SK-N-SH treated with all-trans-retinoic acid at 6 μM for 48 hours (cell line): Measurements from ENCODE around the gene EML1.

Experiments
- ATAC-seq: fragments of 200-7000 bp; cut with Tn5 transposase; 3 replicates; pipeline ENCODE4 v1.9.1; 2020; ENCODE audit warnings: mild to moderate bottlenecking, moderate library complexity
- ARNTL ChIP-seq: fragments of 450-650 bp; formaldehyde crosslinking; IDR thresholded peaks from 2 replicates; pipeline ENCODE4 v1.5.0; 2020; ENCODE audit warnings: low read depth, mild to moderate bottlenecking, moderate library complexity, borderline replicate concordance
- CREB5 ChIP-seq: fragments of 250-450 bp; sonication (Bioruptor Pico); IDR thresholded peaks from 2 replicates; pipeline ENCODE4 v1.5.1; 2020; ENCODE audit warnings: low read depth, mild to moderate bottlenecking, moderate library complexity
- CSRNP3 ChIP-seq: fragments of 250-450 bp; sonication (Bioruptor Pico); IDR thresholded peaks from 2 replicates; pipeline ENCODE4 v1.5.1; 2021; ENCODE audit warnings: mild to moderate bottlenecking, moderate library complexity
- ESRRG ChIP-seq: fragments of 250-450 bp; sonication (Bioruptor Pico); IDR thresholded peaks from 2 replicates; pipeline ENCODE4 v1.6.1; 2021; ENCODE audit warnings: mild to moderate bottlenecking
- ISL1 ChIP-seq: fragments of 250-450 bp; sonication (Bioruptor Pico); IDR thresholded peaks from 2 replicates; pipeline ENCODE4 v2.1.2; 2022; ENCODE audit warnings: mild to moderate bottlenecking, moderate library complexity
- OSR1 ChIP-seq: fragments of 250-450 bp; sonication (Bioruptor Pico); IDR thresholded peaks from 2 replicates; pipeline ENCODE4 v1.8.0; 2022; ENCODE audit warnings: moderate library complexity, mild to moderate bottlenecking, inconsistent platforms
- POU6F1 ChIP-seq: fragments of 250-450 bp; sonication (Bioruptor Pico); IDR thresholded peaks from 2 replicates; pipeline ENCODE4 v1.8.0; 2021; ENCODE audit warnings: low read depth, mild to moderate bottlenecking, moderate library complexity, borderline replicate concordance
- PPARA ChIP-seq: fragments of 250-450 bp; sonication (Bioruptor Pico); IDR thresholded peaks from 2 replicates; pipeline ENCODE4 v1.5.0; 2020; ENCODE audit warnings: mild to moderate bottlenecking, borderline replicate concordance
- RARB ChIP-seq: fragments of 250-450 bp; sonication (Bioruptor Pico); IDR thresholded peaks from 2 replicates; pipeline ENCODE4 v1.8.0; 2021; ENCODE audit warnings: mild to moderate bottlenecking, moderate library complexity
- SNAI2 ChIP-seq: fragments of 250-450 bp; sonication (Bioruptor Pico); IDR thresholded peaks from 2 replicates; pipeline ENCODE4 v1.5.0; 2020; ENCODE audit warnings: mild to moderate bottlenecking, moderate library complexity
- TOX ChIP-seq: fragments of 250-450 bp; sonication (Bioruptor Pico); IDR thresholded peaks from 2 replicates; pipeline ENCODE4 v1.8.0; 2021; ENCODE audit warnings: mild to moderate bottlenecking, moderate library complexity, borderline replicate concordance
- TSHZ2 ChIP-seq: fragments of 250-450 bp; sonication (Bioruptor Pico); IDR thresholded peaks from 2 replicates; pipeline ENCODE4 v1.5.0; 2020; ENCODE audit warnings: mild to moderate bottlenecking, moderate library complexity
- ZC3H10 ChIP-seq: fragments of 250-450 bp; sonication (Bioruptor Pico); IDR thresholded peaks from 2 replicates; pipeline ENCODE4 v1.5.1; 2021; ENCODE audit warnings: mild to moderate bottlenecking, moderate library complexity
- ZFP3 ChIP-seq: fragments of 250-450 bp; sonication (Bioruptor Pico); IDR thresholded peaks from 2 replicates; pipeline ENCODE4 v1.5.0; 2020; ENCODE audit warnings: mild to moderate bottlenecking, moderate library complexity
- ZFP30 ChIP-seq: fragments of 450-650 bp; formaldehyde crosslinking; IDR thresholded peaks from 2 replicates; pipeline ENCODE4 v1.5.0; 2022; ENCODE audit warnings: mild to moderate bottlenecking, moderate library complexity
- ZNF565 ChIP-seq: fragments of 450-650 bp; formaldehyde crosslinking; conservative IDR thresholded peaks from 2 replicates; pipeline ENCODE4 v1.5.0; 2020; ENCODE audit warnings: low read depth, mild to moderate bottlenecking, moderate library complexity
- ZNF70 ChIP-seq: fragments of 450-650 bp; formaldehyde crosslinking; IDR thresholded peaks from 2 replicates; pipeline ENCODE4 v1.5.0; 2020; ENCODE audit warnings: mild to moderate bottlenecking, moderate library complexity

EML1 gene

GRCh38 chr14:99871771-99872170 lies 78.6 kb downstream of the EML1 start:
- TF ChIP-seq POU6F1 (CRISPR knock-in tag) (no peak), ARNTL (CRISPR knock-in tag) (no peak), TOX (CRISPR knock-in tag) (no peak), CSRNP3 (no peak), CREB5 (CRISPR knock-in tag) (no peak)
- ATAC-seq, result no peak

- no peak for ATAC-seq
Observed at GRCh38 chr14:99872786-99873440, 79.7 kb downstream of the EML1 start.

More at GRCh38 chr14:99872786-99873440, 79.7 kb downstream of the EML1 start:
- no peak for TF ChIP-seq RARB (CRISPR knock-in tag)
- TF ChIP-seq SNAI2 (CRISPR knock-in tag), result no peak
- TF ChIP-seq ZFP30, result no peak
- TF ChIP-seq TOX (CRISPR knock-in tag), result no peak
- no peak for TF ChIP-seq PPARA
- no peak for TF ChIP-seq ZNF565 (CRISPR knock-in tag)
- no peak for TF ChIP-seq ZNF70 (CRISPR knock-in tag)
- TF ChIP-seq ZFP3 (CRISPR knock-in tag), result no peak
- no peak for TF ChIP-seq ZC3H10 (CRISPR knock-in tag)
- TF ChIP-seq OSR1 (CRISPR knock-in tag), result no peak
- TF ChIP-seq TSHZ2 (CRISPR knock-in tag), result no peak
- no peak for TF ChIP-seq ARNTL (CRISPR knock-in tag)
- TF ChIP-seq CREB5 (CRISPR knock-in tag), result no peak
- no peak for TF ChIP-seq ESRRG
- no peak for TF ChIP-seq CSRNP3
- TF ChIP-seq ISL1 (CRISPR knock-in tag), result no peak
